ENCODE data around the gene PPDPF. TPM values are rescaled to one million over a fixed set of nuclear protein-coding genes. Genes with fewer than 3 reads are reported as not detected.
A peak's percentile ranks its signal among the peaks of the same experiment; 100 is the strongest.

PPDPF gene
- 28.4 TPM for total RNA-seq (2013)
- polyA plus RNA-seq = 10 to 100 TPM; 13.4 to 39.9 (median 26.1) TPM
- 59.4 and 62.3 TPM in 2 replicates for polyA minus RNA-seq
- 2.8 to 20.5 (median 6.0) reads per million in 11 experiments for total RNA-seq

GRCh38 chr20:63520504-63520933 is at the start of gene PPDPF:
PPDPF (plus strand) TSS chr20:63520765; CDS start chr20:63521309, 544 bp downstream.
- intact Hi-C loops (cut with micrococcal nuclease) = loop anchor here (1.0 to 10.0 kb wide), 3 partner anchors 16 to 544 kb away; partner anchors contain the start of genes PTK6 (in 2 of the 2) and TCEA2 (in 1 of the 2)

More at GRCh38 chr20:63520504-63520933, at the start of gene PPDPF:
- under 1% methylated on average over 51 of the region's 64 CpGs for WGBS (ENCODE audit: insufficient coverage)
- Histone ChIP-seq H3K9me3 (replicated peaks in 1 of 2; ENCODE audit: control insufficient read depth in 1 of 2, insufficient read depth in 1 of 2, low read length in 2 of 2) (peaks cover 11 to 12% of the 10 kb centered on the region in 2 donors), H3K27ac (ENCODE audit: low read depth in 1 of 2, low read length in 2 of 2) (peak within 1 kb of the TSS in 1 of 2 donors; percentile 53), H3K27me3 (ENCODE audit: control insufficient read depth in 2 of 2, insufficient read depth in 2 of 2, low read length in 2 of 2) (peaks cover 0 to 23% of the 10 kb centered on the region in 2 donors), H3K36me3 (replicated peaks in 1 of 2; ENCODE audit: control insufficient read depth in 1 of 2, insufficient read depth in 2 of 2, low read length in 2 of 2) (no peaks in the 10 kb centered on the region), H3K9ac (ENCODE audit: insufficient read depth, low read length, poor library complexity, severe bottlenecking) (peak within 1 kb of the TSS; percentile 68), H2AFZ (ENCODE audit: insufficient read depth, low read depth, low read length, poor library complexity, severe bottlenecking) (peak within 1 kb of the TSS; percentile 97), H3K4me1 (ENCODE audit: control insufficient read depth in 1 of 2, insufficient read depth in 2 of 2, low read length in 2 of 2) (peaks cover 16 to 26% of the 10 kb centered on the region in 2 donors), H3K4me2 (replicated peaks; ENCODE audit: extremely low read depth, low read length, poor library complexity, severe bottlenecking) (peak within 1 kb of the TSS; percentile 96), H3K4me3 (replicated peaks in 1 of 3; ENCODE audit: low read depth in 2 of 3, low read length in 3 of 3) (peak within 1 kb of the TSS; percentile 50 to 83 (median 68)), H4K20me1 (ENCODE audit: insufficient read depth, low read length) (peaks cover 13% of the 10 kb centered on the region), H3K79me2 (ENCODE audit: insufficient read depth, low read length) (peaks cover 7% of the 10 kb centered on the region)
- Mint-ChIP-seq H3K9me3 (peaks cover 13 to 22% (median 19%) of the 10 kb centered on the region in 7 donors), H3K36me3 (peaks cover 15 to 21% of the 10 kb centered on the region in 2 donors), H3K4me1 (peaks cover 12% of the 10 kb centered on the region), H3K4me3 (peak within 1 kb of the TSS; percentile 78 to 83), H3K27me3 (ENCODE audit: low read depth in 3 of 3) (peaks cover 24 to 41% (median 26%) of the 10 kb centered on the region in 3 donors), H3K27ac (peak within 1 kb of the TSS; percentile 19 to 85 (median 63))
- DNase-seq = peak; percentile 73 to 83 (median 75)
- TF ChIP-seq CTCF (IDR thresholded peaks at IDR 0.05) = no peak
